GM19452 (cell line): ENCODE results near the gene MIP.
A peak's percentile ranks its signal among the peaks of the same experiment; 100 is the strongest.
"Not testable (repeated sequence)": the region's sequence is repeated elsewhere in the genome, so short reads cannot be mapped to it uniquely, and the experiment has no call there.

ENCODE experiments used
- ATAC-seq: cut with Tn5 transposase; IDR thresholded peaks from one replicate; pipeline ENCODE4 v1.9.1; 2021; ENCODE audit not compliant: unreplicated experiment

The MIP gene

GRCh38 chr12:56454557-56454956 is at the start of gene MIP:
TSS of gene MIP (minus strand) at chr12:56454657. CDS start at chr12:56454613, 44 bp downstream.
- ATAC-seq, result no peak

GRCh38 chr12:56499879-56500278 is 45.4 kb upstream of the MIP start:
- not testable (repeated sequence) for ATAC-seq

GRCh38 chr12:56499452-56499851 is 45.0 kb upstream of the MIP start:
- not testable (repeated sequence) for ATAC-seq

- ATAC-seq, result not testable (repeated sequence)
Measured at GRCh38 chr12:56498126-56498902, 43.9 kb upstream of the MIP start.

GRCh38 chr12:56496704-56497103 is 42.2 kb upstream of the MIP start:
- ATAC-seq, result not testable (repeated sequence)

- ATAC-seq, result not testable (repeated sequence)
Measured at GRCh38 chr12:56494481-56494880, 40.0 kb upstream of the MIP start.

GRCh38 chr12:56494106-56494415 is 39.6 kb upstream of the MIP start:
- ATAC-seq, result not testable (repeated sequence)

GRCh38 chr12:56493409-56494105 is 39.1 kb upstream of the MIP start:
- not testable (repeated sequence) for ATAC-seq

- no peak for ATAC-seq
Measured at GRCh38 chr12:56490360-56490759, 35.9 kb upstream of the MIP start.

- ATAC-seq, result peak; percentile 88
Measured at GRCh38 chr12:56488041-56488955, 33.8 kb upstream of the MIP start, which contains the start of gene GLS2. TSS of gene GLS2 (minus strand) at chr12:56488161. CDS start at chr12:56488118, 43 bp downstream.

GRCh38 chr12:56487448-56488040 is 33.1 kb upstream of the MIP start:
- ATAC-seq, result peak; percentile 37

GRCh38 chr12:56486694-56487093 is 32.2 kb upstream of the MIP start:
- ATAC-seq, result no peak

GRCh38 chr12:56484566-56484965 is 30.1 kb upstream of the MIP start:
- ATAC-seq, result no peak

- no peak for ATAC-seq
Measured at GRCh38 chr12:56479625-56480024, 25.2 kb upstream of the MIP start.

- no peak for ATAC-seq
Measured at GRCh38 chr12:56477521-56478225, 23.2 kb upstream of the MIP start.

- ATAC-seq, result no peak
Measured at GRCh38 chr12:56476972-56477432, 22.5 kb upstream of the MIP start.

- ATAC-seq, result no peak
Measured at GRCh38 chr12:56476143-56476542, 21.7 kb upstream of the MIP start.

- no peak for ATAC-seq
Measured at GRCh38 chr12:56474389-56474788, 19.9 kb upstream of the MIP start.

- ATAC-seq, result no peak
Measured at GRCh38 chr12:56469007-56469930, 14.8 kb upstream of the MIP start.
